Measurements from ENCODE around the gene KCNQ2.

Gene KCNQ2

GRCh38 chr20:63370618-63371187 lies 101.8 kb downstream of the KCNQ2 start:
- no peaks in the 10 kb centered on the region for H3K4me1 ChIP-seq (ENCODE audit: control insufficient read depth in 5 of 5, insufficient read depth in 5 of 5, low read length in 5 of 5)
- H3K27ac ChIP-seq (ENCODE audit: low read depth, low read length): no peak overlapping the region
- no peak overlapping the region for H3K9ac ChIP-seq (ENCODE audit: low read length in 5 of 5)
- no peak overlapping the region for H3K4me3 ChIP-seq (ENCODE audit: low read depth in 1 of 5, low read length in 5 of 5)
- peaks cover 20 to 62% (median 45%) of the 10 kb centered on the region in 5 donors for H3K27me3 ChIP-seq (ENCODE audit: control insufficient read depth in 5 of 5, insufficient read depth in 4 of 5, low read length in 5 of 5)
- H3K36me3 ChIP-seq (ENCODE audit: control insufficient read depth in 5 of 5, insufficient read depth in 5 of 5, low read length in 5 of 5): no peaks in the 10 kb centered on the region
- H3K9me3 ChIP-seq (ENCODE audit: control insufficient read depth in 5 of 5, low read length in 5 of 5): no peaks in the 10 kb centered on the region

GRCh38 chr20:63369724-63370617 lies 102.5 kb downstream of the KCNQ2 start:
- no peak overlapping the region for H3K27ac ChIP-seq (ENCODE audit: low read depth, low read length)
- no peak overlapping the region for H3K9ac ChIP-seq (ENCODE audit: low read length in 5 of 5)
- no peaks in the 10 kb centered on the region for H3K9me3 ChIP-seq (ENCODE audit: control insufficient read depth in 5 of 5, low read length in 5 of 5)
- H3K4me3 ChIP-seq (ENCODE audit: low read depth in 1 of 5, low read length in 5 of 5): no peak overlapping the region
- no peaks in the 10 kb centered on the region for H3K4me1 ChIP-seq (ENCODE audit: control insufficient read depth in 5 of 5, insufficient read depth in 5 of 5, low read length in 5 of 5)
- H3K27me3 ChIP-seq (ENCODE audit: control insufficient read depth in 5 of 5, insufficient read depth in 4 of 5, low read length in 5 of 5): peaks cover 20 to 60% (median 43%) of the 10 kb centered on the region in 5 donors
- H3K36me3 ChIP-seq (ENCODE audit: control insufficient read depth in 5 of 5, insufficient read depth in 5 of 5, low read length in 5 of 5): no peaks in the 10 kb centered on the region

- Histone ChIP-seq H3K4me1 (ENCODE audit: control insufficient read depth in 5 of 5, insufficient read depth in 5 of 5, low read length in 5 of 5) (no peaks in the 10 kb centered on the region), H3K27me3 (ENCODE audit: control insufficient read depth in 5 of 5, insufficient read depth in 4 of 5, low read length in 5 of 5) (peaks cover 16 to 51% (median 34%) of the 10 kb centered on the region in 5 donors), H3K9me3 (ENCODE audit: control insufficient read depth in 5 of 5, low read length in 5 of 5) (no peaks in the 10 kb centered on the region), H3K27ac (ENCODE audit: low read depth, low read length) (no peak overlapping the region), H3K9ac (ENCODE audit: low read length in 5 of 5) (no peak overlapping the region), H3K36me3 (ENCODE audit: control insufficient read depth in 5 of 5, insufficient read depth in 5 of 5, low read length in 5 of 5) (no peaks in the 10 kb centered on the region), H3K4me3 (ENCODE audit: low read depth in 1 of 5, low read length in 5 of 5) (no peak overlapping the region)
Observed at GRCh38 chr20:63369024-63369530, 103.4 kb downstream of the KCNQ2 start.

DNA sequence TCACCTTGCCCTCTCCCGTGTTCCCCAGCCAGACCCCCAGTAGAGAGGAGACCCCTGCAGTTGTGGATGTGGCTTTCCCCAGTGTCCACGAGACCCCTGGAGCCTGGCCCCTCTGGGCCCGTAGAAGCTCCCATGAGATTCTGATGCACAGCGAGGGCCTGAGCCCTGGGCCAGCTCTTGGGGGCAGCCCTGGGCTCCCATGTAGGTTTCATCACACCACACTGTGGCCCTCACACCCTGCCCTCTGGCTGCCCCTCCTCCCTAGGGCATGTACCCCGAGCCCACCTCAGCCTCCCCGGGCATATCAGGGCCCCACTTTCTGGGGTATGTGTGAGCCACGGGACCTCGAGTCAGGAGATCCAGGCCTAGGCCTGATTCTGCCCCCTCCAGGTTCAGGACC lies 104.3 kb downstream of the KCNQ2 start:
- no peaks in the 10 kb centered on the region for H3K9me3 ChIP-seq (ENCODE audit: control insufficient read depth in 5 of 5, low read length in 5 of 5)
- peaks cover 15 to 47% (median 28%) of the 10 kb centered on the region in 5 donors for H3K27me3 ChIP-seq (ENCODE audit: control insufficient read depth in 5 of 5, insufficient read depth in 4 of 5, low read length in 5 of 5)
- H3K4me1 ChIP-seq (ENCODE audit: control insufficient read depth in 5 of 5, insufficient read depth in 5 of 5, low read length in 5 of 5): no peaks in the 10 kb centered on the region
- no peak overlapping the region for H3K27ac ChIP-seq (ENCODE audit: low read depth, low read length)
- H3K9ac ChIP-seq (ENCODE audit: low read length in 5 of 5): no peak overlapping the region
- no peaks in the 10 kb centered on the region for H3K36me3 ChIP-seq (ENCODE audit: control insufficient read depth in 5 of 5, insufficient read depth in 5 of 5, low read length in 5 of 5)
- H3K4me3 ChIP-seq (ENCODE audit: low read depth in 1 of 5, low read length in 5 of 5): no peak overlapping the region

GRCh38 chr20:63367446-63368055 lies 104.9 kb downstream of the KCNQ2 start:
- H3K27me3 ChIP-seq (ENCODE audit: control insufficient read depth in 5 of 5, insufficient read depth in 4 of 5, low read length in 5 of 5): peaks cover 19 to 49% (median 31%) of the 10 kb centered on the region in 5 donors
- no peak overlapping the region for H3K9ac ChIP-seq (ENCODE audit: low read length in 5 of 5)
- no peaks in the 10 kb centered on the region for H3K9me3 ChIP-seq (ENCODE audit: control insufficient read depth in 5 of 5, low read length in 5 of 5)
- H3K4me1 ChIP-seq (ENCODE audit: control insufficient read depth in 5 of 5, insufficient read depth in 5 of 5, low read length in 5 of 5): no peaks in the 10 kb centered on the region
- H3K36me3 ChIP-seq (ENCODE audit: control insufficient read depth in 5 of 5, insufficient read depth in 5 of 5, low read length in 5 of 5): no peaks in the 10 kb centered on the region
- H3K4me3 ChIP-seq (ENCODE audit: low read depth in 1 of 5, low read length in 5 of 5): no peak overlapping the region
- H3K27ac ChIP-seq (ENCODE audit: low read depth, low read length): no peak overlapping the region

GRCh38 chr20:63366390-63367365 lies 105.8 kb downstream of the KCNQ2 start:
- Histone ChIP-seq H3K27me3 (ENCODE audit: control insufficient read depth in 5 of 5, insufficient read depth in 4 of 5, low read length in 5 of 5) (peaks cover 28 to 54% (median 37%) of the 10 kb centered on the region in 5 donors), H3K36me3 (ENCODE audit: control insufficient read depth in 5 of 5, insufficient read depth in 5 of 5, low read length in 5 of 5) (no peaks in the 10 kb centered on the region), H3K9ac (ENCODE audit: low read length in 5 of 5) (no peak overlapping the region), H3K4me1 (ENCODE audit: control insufficient read depth in 5 of 5, insufficient read depth in 5 of 5, low read length in 5 of 5) (no peaks in the 10 kb centered on the region), H3K4me3 (ENCODE audit: low read depth in 1 of 5, low read length in 5 of 5) (no peak overlapping the region), H3K27ac (ENCODE audit: low read depth, low read length) (no peak overlapping the region), H3K9me3 (ENCODE audit: control insufficient read depth in 5 of 5, low read length in 5 of 5) (no peaks in the 10 kb centered on the region)

GRCh38 chr20:63365601-63366389 lies 106.7 kb downstream of the KCNQ2 start:
- no peak overlapping the region for H3K9ac ChIP-seq (ENCODE audit: low read length in 5 of 5)
- no peaks in the 10 kb centered on the region for H3K36me3 ChIP-seq (ENCODE audit: control insufficient read depth in 5 of 5, insufficient read depth in 5 of 5, low read length in 5 of 5)
- peaks cover 0 to 2% (median 0%) of the 10 kb centered on the region in 5 donors for H3K4me1 ChIP-seq (ENCODE audit: control insufficient read depth in 5 of 5, insufficient read depth in 5 of 5, low read length in 5 of 5)
- no peaks in the 10 kb centered on the region for H3K9me3 ChIP-seq (ENCODE audit: control insufficient read depth in 5 of 5, low read length in 5 of 5)
- H3K27me3 ChIP-seq (ENCODE audit: control insufficient read depth in 5 of 5, insufficient read depth in 4 of 5, low read length in 5 of 5): peaks cover 27 to 50% (median 32%) of the 10 kb centered on the region in 5 donors
- H3K27ac ChIP-seq (ENCODE audit: low read depth, low read length): no peak overlapping the region
- no peak overlapping the region for H3K4me3 ChIP-seq (ENCODE audit: low read depth in 1 of 5, low read length in 5 of 5)

DNA sequence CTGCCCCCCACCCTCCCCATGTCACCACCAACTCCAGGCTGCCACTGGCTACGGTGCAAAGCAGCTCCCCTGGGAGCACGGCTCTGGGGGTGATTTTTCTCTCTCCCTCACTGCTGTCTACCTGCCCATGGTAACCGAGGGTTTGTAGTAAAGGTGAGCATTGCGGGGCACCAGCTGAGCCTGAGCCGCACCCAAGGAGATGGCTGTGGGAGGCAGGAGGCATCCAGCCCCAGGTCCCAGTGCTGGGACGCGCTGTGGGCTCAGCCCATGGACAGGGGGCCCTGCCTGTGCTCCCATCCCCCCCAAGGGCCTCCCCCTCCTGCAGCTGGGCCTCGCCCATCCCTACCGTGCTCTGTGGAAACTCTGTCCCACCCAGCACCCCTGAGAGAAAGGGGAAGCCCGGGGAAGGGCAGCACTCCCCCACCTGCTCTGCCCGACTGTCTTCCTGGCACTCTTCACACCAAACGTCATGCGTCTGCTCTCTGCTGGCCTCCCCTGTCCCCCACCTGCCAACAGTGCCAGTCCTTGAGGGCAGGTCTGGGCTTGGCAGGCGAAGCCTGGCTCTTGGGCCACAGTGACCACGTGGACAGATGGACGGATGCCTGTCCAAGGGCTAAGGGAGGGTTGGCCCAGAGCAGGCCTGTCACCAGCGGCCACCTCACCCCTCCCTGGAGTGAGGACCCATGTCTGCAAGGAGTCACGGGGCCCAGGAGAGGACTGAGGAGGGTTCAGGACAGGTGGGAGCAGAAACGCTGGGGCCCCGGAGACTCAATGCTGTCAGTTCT lies 107.5 kb downstream of the KCNQ2 start:
- Histone ChIP-seq H3K36me3 (ENCODE audit: control insufficient read depth in 5 of 5, insufficient read depth in 5 of 5, low read length in 5 of 5) (no peaks in the 10 kb centered on the region), H3K27ac (ENCODE audit: low read depth, low read length) (no peak overlapping the region), H3K4me1 (ENCODE audit: control insufficient read depth in 5 of 5, insufficient read depth in 5 of 5, low read length in 5 of 5) (peaks cover 0 to 2% (median 0%) of the 10 kb centered on the region in 5 donors), H3K4me3 (ENCODE audit: low read depth in 1 of 5, low read length in 5 of 5) (no peak overlapping the region), H3K9ac (ENCODE audit: low read length in 5 of 5) (no peak overlapping the region), H3K9me3 (ENCODE audit: control insufficient read depth in 5 of 5, low read length in 5 of 5) (no peaks in the 10 kb centered on the region), H3K27me3 (ENCODE audit: control insufficient read depth in 5 of 5, insufficient read depth in 4 of 5, low read length in 5 of 5) (peaks cover 32 to 57% (median 36%) of the 10 kb centered on the region in 5 donors)
